HL-60 (cell line): ENCODE results near the gene MMP19.

Experiments
- POLR2AphosphoS5 ChIP-seq: IDR thresholded peaks from 2 replicates; pipeline ENCODE4 v1.6.1; 2012; ENCODE audit warnings: low read depth
- SPI1 ChIP-seq: IDR thresholded peaks from 2 replicates; pipeline ENCODE4 v1.6.1; 2012; ENCODE audit warnings: low read depth, mild to moderate bottlenecking, borderline replicate concordance
- TF ChIP-seq, protein P1 (sequence below): IDR thresholded peaks from one replicate; pipeline ENCODE4 v1.5.1; 2011; ENCODE audit warnings: low read length, control low read depth, inconsistent platforms; ENCODE audit not compliant: insufficient read depth
- TF ChIP-seq, protein P2 (sequence below): IDR thresholded peaks from 2 replicates; pipeline ENCODE4 v1.6.1; 2012; ENCODE audit warnings: low read depth; ENCODE audit not compliant: insufficient replicate concordance

DNA sequence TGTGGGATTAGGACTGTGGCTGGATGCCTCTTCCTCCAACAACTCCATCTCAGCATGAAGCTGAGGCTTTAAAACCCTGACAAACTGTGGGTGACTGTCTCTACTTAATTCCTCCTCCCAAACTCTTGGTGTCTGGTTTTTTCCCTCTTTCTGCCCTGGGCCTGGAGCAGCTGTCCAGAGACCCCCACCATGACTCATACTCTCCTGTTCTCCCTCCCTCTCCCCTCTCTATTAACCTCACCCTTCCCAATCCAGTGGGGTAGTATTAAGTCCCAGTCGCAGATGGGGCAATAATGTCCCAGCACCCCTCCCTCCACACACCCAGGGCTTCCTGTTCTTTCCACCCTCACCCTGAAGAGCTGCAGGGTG lies 11.3 kb downstream of the MMP19 start:
- TF ChIP-seq, protein P1, sequence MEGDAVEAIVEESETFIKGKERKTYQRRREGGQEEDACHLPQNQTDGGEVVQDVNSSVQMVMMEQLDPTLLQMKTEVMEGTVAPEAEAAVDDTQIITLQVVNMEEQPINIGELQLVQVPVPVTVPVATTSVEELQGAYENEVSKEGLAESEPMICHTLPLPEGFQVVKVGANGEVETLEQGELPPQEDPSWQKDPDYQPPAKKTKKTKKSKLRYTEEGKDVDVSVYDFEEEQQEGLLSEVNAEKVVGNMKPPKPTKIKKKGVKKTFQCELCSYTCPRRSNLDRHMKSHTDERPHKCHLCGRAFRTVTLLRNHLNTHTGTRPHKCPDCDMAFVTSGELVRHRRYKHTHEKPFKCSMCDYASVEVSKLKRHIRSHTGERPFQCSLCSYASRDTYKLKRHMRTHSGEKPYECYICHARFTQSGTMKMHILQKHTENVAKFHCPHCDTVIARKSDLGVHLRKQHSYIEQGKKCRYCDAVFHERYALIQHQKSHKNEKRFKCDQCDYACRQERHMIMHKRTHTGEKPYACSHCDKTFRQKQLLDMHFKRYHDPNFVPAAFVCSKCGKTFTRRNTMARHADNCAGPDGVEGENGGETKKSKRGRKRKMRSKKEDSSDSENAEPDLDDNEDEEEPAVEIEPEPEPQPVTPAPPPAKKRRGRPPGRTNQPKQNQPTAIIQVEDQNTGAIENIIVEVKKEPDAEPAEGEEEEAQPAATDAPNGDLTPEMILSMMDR: no peak
- TF ChIP-seq SPI1 (no peak), POLR2AphosphoS5 (no peak)
- TF ChIP-seq, protein P2, sequence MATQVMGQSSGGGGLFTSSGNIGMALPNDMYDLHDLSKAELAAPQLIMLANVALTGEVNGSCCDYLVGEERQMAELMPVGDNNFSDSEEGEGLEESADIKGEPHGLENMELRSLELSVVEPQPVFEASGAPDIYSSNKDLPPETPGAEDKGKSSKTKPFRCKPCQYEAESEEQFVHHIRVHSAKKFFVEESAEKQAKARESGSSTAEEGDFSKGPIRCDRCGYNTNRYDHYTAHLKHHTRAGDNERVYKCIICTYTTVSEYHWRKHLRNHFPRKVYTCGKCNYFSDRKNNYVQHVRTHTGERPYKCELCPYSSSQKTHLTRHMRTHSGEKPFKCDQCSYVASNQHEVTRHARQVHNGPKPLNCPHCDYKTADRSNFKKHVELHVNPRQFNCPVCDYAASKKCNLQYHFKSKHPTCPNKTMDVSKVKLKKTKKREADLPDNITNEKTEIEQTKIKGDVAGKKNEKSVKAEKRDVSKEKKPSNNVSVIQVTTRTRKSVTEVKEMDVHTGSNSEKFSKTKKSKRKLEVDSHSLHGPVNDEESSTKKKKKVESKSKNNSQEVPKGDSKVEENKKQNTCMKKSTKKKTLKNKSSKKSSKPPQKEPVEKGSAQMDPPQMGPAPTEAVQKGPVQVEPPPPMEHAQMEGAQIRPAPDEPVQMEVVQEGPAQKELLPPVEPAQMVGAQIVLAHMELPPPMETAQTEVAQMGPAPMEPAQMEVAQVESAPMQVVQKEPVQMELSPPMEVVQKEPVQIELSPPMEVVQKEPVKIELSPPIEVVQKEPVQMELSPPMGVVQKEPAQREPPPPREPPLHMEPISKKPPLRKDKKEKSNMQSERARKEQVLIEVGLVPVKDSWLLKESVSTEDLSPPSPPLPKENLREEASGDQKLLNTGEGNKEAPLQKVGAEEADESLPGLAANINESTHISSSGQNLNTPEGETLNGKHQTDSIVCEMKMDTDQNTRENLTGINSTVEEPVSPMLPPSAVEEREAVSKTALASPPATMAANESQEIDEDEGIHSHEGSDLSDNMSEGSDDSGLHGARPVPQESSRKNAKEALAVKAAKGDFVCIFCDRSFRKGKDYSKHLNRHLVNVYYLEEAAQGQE: no peak
